Stomach (tissue), 4 donors: ENCODE data around the gene SLC17A7.

ENCODE experiments used
- EP300 ChIP-seq: sonication (generic); formaldehyde crosslinking; IDR thresholded peaks from one replicate; pipeline ENCODE4 v1.6.1; 2017; ENCODE audit warnings: antibody characterized with exemption
- POLR2A ChIP-seq, 4 donors: fragments of 450-650 bp; IDR thresholded peaks; one replicate each; pipeline ENCODE4 v1.6.1; 2016; ENCODE audit warnings: antibody characterized with exemption in 4 of 4, control low read depth in 2 of 4, mild to moderate bottlenecking in 1 of 4, moderate library complexity in 1 of 4
- POLR2AphosphoS5 ChIP-seq, 3 donors: sonication (generic); formaldehyde crosslinking; IDR thresholded peaks; one replicate each; pipeline ENCODE4 v1.6.1; 2016; ENCODE audit warnings: antibody characterized with exemption in 3 of 3
- TF ChIP-seq, protein P1 (sequence below), 7 experiments: fragments of 450-650 bp in 4 of 7; fragments of 200-600 bp in 3 of 7; sonication (generic) in 3 of 7; IDR thresholded peaks; one replicate each; pipeline ENCODE4 v1.5.1; 2016 to 2019; ENCODE audit warnings: antibody characterized with exemption in 7 of 7, control low read depth in 2 of 7, mild to moderate bottlenecking in 1 of 7

DNA sequence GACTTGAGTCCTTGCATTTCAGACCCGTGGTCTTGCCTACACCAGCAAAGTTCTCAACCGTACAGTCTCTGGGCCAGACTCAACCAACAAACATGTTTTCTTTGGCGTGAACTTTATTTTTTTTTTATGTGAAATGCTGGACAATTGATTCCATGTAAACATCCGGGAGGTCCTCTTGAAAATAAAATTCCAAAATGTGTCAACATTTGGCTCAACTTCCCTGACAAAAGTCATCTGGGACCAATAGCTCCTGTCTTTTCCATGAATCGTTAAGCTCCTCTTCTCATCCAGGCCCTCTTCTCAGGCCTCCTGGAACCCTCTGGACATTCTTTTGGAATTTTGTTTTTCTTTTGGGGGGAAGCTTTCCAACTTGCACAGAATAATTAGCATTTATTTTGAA lies 14.4 kb upstream of the SLC17A7 start:
- TF ChIP-seq, protein P1, sequence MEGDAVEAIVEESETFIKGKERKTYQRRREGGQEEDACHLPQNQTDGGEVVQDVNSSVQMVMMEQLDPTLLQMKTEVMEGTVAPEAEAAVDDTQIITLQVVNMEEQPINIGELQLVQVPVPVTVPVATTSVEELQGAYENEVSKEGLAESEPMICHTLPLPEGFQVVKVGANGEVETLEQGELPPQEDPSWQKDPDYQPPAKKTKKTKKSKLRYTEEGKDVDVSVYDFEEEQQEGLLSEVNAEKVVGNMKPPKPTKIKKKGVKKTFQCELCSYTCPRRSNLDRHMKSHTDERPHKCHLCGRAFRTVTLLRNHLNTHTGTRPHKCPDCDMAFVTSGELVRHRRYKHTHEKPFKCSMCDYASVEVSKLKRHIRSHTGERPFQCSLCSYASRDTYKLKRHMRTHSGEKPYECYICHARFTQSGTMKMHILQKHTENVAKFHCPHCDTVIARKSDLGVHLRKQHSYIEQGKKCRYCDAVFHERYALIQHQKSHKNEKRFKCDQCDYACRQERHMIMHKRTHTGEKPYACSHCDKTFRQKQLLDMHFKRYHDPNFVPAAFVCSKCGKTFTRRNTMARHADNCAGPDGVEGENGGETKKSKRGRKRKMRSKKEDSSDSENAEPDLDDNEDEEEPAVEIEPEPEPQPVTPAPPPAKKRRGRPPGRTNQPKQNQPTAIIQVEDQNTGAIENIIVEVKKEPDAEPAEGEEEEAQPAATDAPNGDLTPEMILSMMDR (IDR thresholded peaks at IDR 0.05), result no peak
- TF ChIP-seq POLR2A (IDR thresholded peaks at IDR 0.05), result no peak
- TF ChIP-seq POLR2AphosphoS5 (IDR thresholded peaks at IDR 0.05), result no peak
- TF ChIP-seq EP300, result no peak
